Fibroblast of pulmonary artery (primary cell): ENCODE results near the gene ARHGEF11.
"Not testable (repeated sequence)": the region's sequence is repeated elsewhere in the genome, so short reads cannot be mapped to it uniquely, and the experiment has no call there.

ENCODE experiments used
- DNase-seq: peaks from one replicate; pipeline ENCODE4 v3.0.0-alpha.2; 2010; ENCODE audit warnings: low read depth
- H3K4me3 ChIP-seq: replicated peaks from 2 replicates; pipeline ENCODE4 v1.5.1; 2011; ENCODE audit warnings: low read depth, mild to moderate bottlenecking, control low read depth, low read length, moderate library complexity
- CTCF ChIP-seq: IDR thresholded peaks from 2 replicates; pipeline ENCODE4 v1.5.1; 2011; ENCODE audit warnings: mild to moderate bottlenecking, control low read depth, low read length, inconsistent platforms; ENCODE audit errors: missing control alignments

ARHGEF11 gene

GRCh38 chr1:157081707-157082106 is 36.2 kb upstream of the ARHGEF11 start:
- no peak for TF ChIP-seq CTCF
- H3K4me3 ChIP-seq: no peak overlapping the region
- no peak for DNase-seq

GRCh38 chr1:157080714-157081113 is 35.2 kb upstream of the ARHGEF11 start:
- no peak for TF ChIP-seq CTCF
- no peak overlapping the region for H3K4me3 ChIP-seq
- DNase-seq: no peak

- no peak for TF ChIP-seq CTCF
- no peak for DNase-seq
- no peak overlapping the region for H3K4me3 ChIP-seq
Observed at GRCh38 chr1:157077394-157077793, 31.9 kb upstream of the ARHGEF11 start.

- TF ChIP-seq CTCF: peak; percentile 65
- peak; percentile 82 for DNase-seq
- H3K4me3 ChIP-seq: no peak overlapping the region
Observed at GRCh38 chr1:157073944-157074685, 28.6 kb upstream of the ARHGEF11 start.

- DNase-seq: no peak
- TF ChIP-seq CTCF: no peak
- no peak overlapping the region for H3K4me3 ChIP-seq
Observed at GRCh38 chr1:157069601-157070000, 24.1 kb upstream of the ARHGEF11 start.

GRCh38 chr1:157059241-157059640 is 13.7 kb upstream of the ARHGEF11 start:
- H3K4me3 ChIP-seq, DNase-seq: not testable (repeated sequence)

- no peak for TF ChIP-seq CTCF
- H3K4me3 ChIP-seq: no peak overlapping the region
- DNase-seq: no peak
Observed at GRCh38 chr1:157056269-157056668, 10.7 kb upstream of the ARHGEF11 start.

- not testable (repeated sequence) for H3K4me3 ChIP-seq, DNase-seq
Observed at GRCh38 chr1:157055729-157056128, 10.2 kb upstream of the ARHGEF11 start.
